Nucleus accumbens (tissue), 56 donors: ENCODE data around the gene SMG5.
A peak's percentile ranks its signal among the peaks of the same experiment; 100 is the strongest.
"Not testable (repeated sequence)": the region's sequence is repeated elsewhere in the genome, so short reads cannot be mapped to it uniquely, and the experiment has no call there.

Experiments used
- DNase-seq, 56 donors: peaks; one replicate each; lab custom pipeline; 2025; lab: John Stamatoyannopoulos, UW

Gene SMG5

DNA sequence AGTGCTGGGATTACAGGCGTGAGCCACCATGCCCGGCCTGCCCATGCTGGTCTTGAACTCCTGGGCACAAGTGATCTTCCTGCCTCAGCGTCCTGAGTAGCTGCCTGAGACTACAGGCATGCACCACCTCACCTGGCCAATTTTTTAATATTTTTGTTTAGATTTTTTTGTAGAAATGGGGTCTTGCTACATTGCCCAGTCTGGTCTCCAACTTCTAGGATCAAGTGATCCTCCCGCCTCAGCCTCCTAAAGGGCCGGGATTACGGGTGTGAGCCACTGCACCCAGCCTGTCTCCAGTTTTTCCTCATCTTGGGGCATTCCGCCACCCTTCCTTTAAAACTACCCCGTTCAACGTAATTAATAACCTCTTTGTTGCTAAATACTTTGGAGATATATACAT, 62.4 kb downstream of the SMG5 start:
- DNase-seq = no peak

DNA sequence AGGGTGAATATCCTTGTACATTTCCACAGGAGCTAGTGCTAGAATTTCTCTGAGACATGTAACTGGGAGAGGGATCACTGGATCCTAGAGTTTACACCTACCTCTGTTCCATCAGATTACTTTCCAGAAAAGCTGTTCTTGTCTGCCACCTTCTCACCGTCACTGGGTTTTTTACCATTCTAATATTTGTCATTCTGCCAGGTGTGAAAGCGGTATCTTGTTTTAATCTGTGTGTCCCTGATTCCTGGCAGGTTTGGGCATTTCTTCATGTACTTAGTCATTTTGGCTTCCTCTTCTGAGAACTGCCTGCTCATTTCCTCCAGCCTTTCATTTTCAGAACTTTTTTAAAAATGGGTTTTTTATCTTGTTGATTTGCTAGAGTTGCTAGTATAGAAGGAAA, 64.8 kb downstream of the SMG5 start:
- DNase-seq = no peak

DNA sequence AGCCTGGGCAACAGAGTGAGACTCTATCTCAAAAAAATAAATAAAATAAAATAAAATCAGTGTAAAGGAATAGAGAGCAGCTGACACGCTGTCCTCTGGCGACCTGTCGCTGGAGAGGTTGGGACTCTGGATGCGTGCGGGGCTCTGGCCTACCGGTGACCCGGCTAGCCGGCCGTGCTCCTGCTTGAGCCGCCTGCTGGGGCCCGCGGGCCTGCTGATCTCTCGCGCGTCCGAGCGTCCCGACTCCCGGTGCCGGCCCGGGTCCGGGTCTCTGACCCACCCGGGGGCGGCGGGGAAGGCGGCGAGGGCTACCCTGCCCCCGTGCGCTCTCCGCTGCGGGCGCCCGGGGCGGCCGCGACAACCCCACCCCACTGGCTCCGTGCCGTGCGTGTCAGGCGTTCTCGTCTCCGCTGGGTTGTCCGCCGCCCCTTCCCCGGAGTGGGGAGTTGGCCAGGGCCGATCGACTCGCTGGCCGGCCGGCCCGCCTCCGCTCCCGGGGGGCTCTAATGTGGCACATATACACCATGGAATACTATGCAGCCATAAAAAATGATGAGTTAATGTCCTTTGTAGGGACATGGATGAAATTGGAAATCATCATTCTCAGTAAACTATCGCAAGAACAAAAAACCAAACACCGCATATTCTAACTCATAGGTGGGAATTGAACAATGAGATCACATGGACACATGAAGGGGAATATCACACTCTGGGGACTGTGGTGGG, 66.1 kb downstream of the SMG5 start:
- DNase-seq = not testable (repeated sequence)

DNA sequence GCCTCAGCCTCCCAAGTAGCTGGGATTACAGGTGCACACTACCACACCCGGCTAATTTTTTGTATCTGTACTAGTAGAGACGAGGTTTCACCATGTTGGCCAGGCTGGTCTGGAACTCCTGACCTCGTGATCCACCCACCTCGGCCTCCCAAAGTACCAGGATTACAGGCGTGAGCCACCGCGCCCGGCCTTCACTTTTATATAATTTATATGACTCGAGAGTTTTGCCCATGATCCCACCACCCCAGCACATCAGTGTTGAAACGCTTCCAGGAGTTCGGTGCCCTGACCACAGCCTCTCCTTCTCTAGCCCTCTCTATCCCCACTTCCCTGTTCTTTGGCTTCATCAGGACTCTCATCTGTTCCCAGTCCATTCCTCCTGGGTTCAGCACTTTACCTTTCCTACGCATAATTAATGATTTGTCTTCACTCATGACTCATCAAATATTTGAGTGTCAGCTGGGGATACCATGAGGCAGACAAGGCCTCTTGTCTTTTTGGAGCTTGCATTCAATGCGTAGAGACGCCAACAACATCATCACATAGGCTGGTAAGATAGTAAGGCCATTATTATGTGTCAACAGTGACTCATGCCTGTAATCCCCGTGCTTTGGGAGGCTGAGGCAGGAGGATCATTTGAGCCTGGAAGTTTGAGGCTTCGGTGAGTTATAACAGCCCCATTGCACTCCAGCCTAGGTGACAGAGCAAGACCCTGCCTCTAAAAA, 68.4 kb downstream of the SMG5 start:
- DNase-seq = peak in 1 of 56 donors; percentile 33

DNA sequence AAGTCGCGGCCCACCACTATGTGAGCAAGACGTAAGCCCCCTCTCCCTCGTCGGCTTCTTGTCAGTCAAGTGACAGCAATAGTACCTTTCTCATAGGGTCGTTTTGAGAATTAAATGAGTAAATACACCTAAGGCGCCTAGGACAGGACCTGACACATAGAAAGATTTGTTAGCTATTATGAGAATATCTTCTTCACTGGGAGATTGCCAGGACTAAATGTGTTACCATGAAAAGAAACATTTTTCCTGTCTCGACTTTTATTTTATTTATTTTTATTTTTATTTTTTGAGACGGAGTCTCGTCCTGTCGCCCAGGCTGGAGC, 69.0 kb downstream of the SMG5 start:
- DNase-seq = no peak

DNA sequence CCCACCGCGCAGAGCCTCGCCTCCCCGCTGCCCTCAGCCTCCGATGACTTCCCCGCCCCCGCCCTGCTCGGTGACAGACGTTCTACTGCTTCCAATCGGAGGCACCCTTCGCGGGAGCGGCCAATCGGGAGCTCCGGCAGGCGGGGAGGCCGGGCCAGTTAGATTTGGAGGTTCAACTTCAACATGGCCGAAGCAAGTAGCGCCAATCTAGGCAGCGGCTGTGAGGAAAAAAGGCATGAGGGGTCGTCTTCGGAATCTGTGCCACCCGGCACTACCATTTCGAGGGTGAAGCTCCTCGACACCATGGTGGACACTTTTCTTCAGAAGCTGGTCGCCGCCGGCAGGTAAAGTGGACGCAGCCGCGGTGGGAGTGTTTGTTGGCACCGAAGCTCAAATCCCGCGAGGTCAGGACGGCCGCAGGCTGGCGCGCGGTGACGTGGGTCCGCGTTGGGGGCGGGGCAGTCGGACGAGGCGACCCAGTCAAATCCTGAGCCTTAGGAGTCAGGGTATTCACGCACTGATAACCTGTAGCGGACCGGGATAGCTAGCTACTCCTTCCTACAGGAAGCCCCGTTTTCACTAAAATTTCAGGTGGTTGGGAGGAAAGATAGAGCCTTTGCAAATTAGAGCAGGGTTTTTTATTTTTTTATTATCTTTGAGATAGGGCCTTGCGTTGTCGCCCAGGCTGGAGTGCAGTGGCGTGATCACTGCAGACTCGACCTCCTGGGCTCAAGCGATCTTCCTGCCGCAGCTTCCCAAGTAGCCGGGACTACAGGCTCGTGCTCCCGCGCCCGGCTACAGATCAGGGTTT, 69.6 kb downstream of the SMG5 start, which contains the start of gene PMF1:
Gene PMF1 (plus strand): TSS at position 175 of the 811 bp plus-strand sequence. CDS start 9 bp downstream, at position 184.
- DNase-seq = peak; percentile 59 to 99 (median 97)

DNA sequence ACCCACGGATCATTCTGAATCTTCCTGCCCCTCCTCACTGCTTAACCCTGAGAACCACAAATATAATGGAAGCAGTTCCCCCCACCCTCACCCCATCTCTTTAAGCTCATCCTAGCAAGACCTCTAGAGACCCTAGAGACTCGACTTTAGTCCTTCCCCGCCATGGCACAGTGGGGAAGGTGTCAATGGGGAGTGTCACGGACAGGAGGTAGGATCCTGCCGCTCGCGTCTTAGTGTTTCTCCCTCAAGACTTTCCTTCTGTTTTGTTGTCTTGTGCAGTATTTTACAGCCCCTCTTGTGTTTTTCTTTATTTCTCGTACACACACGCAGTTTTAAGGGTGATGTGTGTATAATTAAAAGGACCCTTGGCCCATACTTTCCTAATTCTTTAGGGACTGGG, 70.5 kb downstream of the SMG5 start:
- DNase-seq = no peak

DNA sequence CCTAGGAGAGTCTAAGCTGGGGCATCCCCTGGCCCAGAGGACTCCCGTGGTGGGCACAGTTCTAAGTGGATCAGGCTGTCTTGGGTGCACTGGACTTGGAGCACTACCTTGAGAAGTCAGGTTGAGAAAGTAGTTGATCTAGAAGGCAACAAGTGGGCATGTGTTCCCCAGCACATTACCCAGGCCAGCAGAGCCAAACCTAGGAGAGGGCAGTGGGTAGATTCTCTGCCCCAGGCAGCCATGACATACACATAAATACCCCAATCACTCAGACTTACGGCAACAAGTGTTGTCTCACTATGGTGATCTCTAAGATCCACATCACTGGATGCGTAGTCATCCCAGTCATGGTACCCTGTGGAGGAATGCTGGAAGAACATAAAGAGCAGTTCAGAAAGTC, 71.4 kb downstream of the SMG5 start:
- DNase-seq = no peak

DNA sequence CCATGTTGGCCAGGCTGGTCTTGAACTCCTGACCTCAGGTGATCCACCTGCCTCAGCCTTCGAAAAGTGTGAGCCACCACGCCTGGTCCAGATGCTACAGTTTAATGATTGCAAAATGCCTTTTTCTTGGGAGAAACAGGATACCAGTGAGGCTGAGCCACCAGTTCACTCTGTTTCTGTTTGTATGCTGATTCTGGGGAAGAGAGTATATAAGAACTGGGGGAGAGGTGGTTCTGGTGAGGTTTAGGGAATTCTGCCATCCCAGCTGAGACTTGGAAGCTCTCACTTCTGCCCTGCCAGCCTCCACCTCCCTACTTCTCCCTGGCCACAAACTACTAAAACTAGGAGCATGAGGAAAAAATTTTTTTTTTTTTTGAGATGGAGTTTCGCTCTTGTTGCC, 77.9 kb downstream of the SMG5 start:
- DNase-seq = no peak

DNA sequence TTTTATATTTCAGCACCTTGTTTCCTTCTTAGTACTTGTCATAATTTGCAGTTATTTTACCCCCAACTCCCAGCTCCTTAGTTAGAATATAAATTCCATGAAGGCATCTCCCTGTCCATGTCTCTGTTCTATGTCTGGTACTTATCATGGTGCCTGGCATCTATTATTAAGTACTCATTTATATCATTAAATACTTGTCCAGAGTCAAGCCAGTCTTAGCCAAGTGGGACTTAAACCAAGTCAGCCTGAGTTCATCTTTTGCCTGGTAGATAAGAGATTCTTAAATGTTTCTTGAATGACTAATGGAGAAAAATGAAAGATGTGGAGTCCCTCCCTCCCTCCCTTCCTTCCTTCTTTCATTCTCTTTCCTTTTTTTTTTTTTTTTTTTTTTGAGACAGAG, 79.3 kb downstream of the SMG5 start:
- DNase-seq = no peak

DNA sequence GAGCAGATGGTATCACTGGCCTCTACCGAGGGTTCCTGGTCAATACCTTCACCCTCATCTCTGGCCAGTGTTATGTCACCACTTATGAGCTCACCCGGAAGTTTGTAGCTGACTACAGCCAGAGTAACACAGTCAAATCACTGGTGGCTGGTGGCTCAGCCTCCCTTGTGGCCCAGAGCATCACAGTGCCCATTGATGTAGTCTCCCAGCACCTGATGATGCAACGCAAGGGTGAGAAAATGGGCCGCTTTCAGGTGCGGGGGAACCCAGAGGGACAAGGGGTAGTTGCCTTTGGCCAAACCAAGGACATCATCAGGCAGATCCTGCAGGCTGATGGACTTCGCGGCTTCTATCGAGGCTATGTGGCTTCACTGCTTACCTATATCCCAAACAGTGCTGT, 82.6 kb downstream of the SMG5 start:
- no peak for DNase-seq
